Activated naive CD4-positive, alpha-beta T cell treated with anti-CD3 and anti-CD28 coated beads, Interleukin-2, amount 50 U/mL, for 24 hours (primary cell): ENCODE data around the gene SPDEF.

Experiments
- H3K27ac Mint-ChIP-seq: one replicate; pipeline ENCODE4 v1.8.0; 2021; ENCODE audit warnings: mild to moderate bottlenecking, mixed read lengths
- H3K27me3 Mint-ChIP-seq: one replicate; pipeline ENCODE4 v1.8.0; 2021; ENCODE audit warnings: mixed read lengths
- H3K36me3 Mint-ChIP-seq: one replicate; pipeline ENCODE4 v1.8.0; 2021; ENCODE audit warnings: mixed read lengths
- H3K4me1 Mint-ChIP-seq: one replicate; pipeline ENCODE4 v1.8.0; 2021; ENCODE audit warnings: mixed read lengths
- H3K4me3 Mint-ChIP-seq: one replicate; pipeline ENCODE4 v1.8.0; 2021; ENCODE audit warnings: mild to moderate bottlenecking, mixed read lengths
- H3K9me3 Mint-ChIP-seq: one replicate; pipeline ENCODE4 v1.8.0; 2021; ENCODE audit warnings: mixed read lengths

The SPDEF gene

GRCh38 chr6:34532230-34532629 lies 23.9 kb downstream of the SPDEF start:
- Mint-ChIP-seq H3K27me3 (no peaks in the 10 kb centered on the region), H3K27ac (no peak overlapping the region), H3K36me3 (no peaks in the 10 kb centered on the region), H3K4me1 (peaks cover 6% of the 10 kb centered on the region), H3K4me3 (no peak overlapping the region), H3K9me3 (no peaks in the 10 kb centered on the region)

DNA sequence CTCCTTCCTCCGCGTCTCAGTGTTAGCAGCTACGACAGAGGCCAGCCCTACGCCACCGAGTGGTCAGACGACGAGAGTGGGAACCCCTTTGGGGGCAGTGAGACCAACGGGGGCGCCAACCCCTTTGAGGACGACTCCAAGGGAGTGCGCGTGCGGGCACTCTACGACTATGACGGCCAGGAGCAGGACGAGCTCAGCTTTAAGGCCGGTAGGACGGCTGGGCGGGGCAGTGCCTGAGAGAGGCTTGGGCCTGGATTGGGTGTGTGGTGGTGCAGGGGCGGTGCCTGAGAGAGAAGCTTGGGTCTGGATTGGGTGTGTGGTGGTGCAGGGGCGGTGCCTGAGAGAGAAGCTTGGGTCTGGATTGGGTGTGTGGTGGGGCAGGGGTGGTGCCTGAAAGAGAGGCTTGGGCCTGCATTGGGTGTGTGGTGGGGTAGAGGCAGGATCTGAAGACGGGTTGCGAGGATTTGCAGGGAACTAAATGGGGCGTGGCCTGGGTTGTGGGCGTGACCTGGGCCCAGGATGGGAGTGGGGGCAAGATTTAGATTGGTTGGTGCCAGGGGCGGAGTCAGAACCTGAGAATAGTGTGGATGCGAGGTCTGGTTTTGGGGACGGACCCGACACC lies 24.4 kb downstream of the SPDEF start:
- Mint-ChIP-seq H3K27ac (no peak overlapping the region), H3K36me3 (no peaks in the 10 kb centered on the region), H3K4me3 (no peak overlapping the region)

DNA sequence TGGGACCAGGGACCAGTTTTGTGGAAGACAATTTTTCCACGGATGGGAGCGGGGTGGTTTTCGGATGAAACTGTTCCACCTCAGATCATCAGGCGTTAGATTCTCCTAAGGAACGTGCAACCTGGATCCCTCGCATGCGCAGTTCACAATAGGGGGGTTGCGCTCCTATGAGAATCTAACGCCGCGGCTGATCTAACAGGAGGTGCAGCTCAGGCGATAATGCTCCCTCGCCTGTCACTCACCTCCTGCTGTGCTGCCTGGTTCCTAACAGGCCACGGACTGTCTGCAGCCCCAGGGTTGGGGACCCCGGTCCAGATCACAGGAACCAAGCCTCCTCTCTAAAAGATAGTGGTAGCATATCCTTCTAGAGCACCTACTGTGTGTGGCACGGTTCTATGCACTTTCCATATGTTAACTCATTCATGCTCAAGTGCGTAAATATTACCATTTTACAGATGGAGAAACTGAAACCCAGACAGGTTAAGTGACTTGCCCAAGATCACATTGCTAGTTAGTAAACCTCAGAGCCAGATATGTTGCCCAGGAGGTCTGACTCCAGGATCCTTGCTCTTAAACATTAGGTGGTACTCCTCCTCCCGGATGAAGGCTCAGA lies 25.3 kb downstream of the SPDEF start:
- Mint-ChIP-seq H3K4me1 (peaks cover 7% of the 10 kb centered on the region), H3K4me3 (no peak overlapping the region), H3K36me3 (no peaks in the 10 kb centered on the region)

More for the DNA sequence above, 24.4 kb downstream of the SPDEF start:
- peaks cover 7% of the 10 kb centered on the region for H3K4me1 Mint-ChIP-seq
- H3K9me3 Mint-ChIP-seq = no peaks in the 10 kb centered on the region
- no peaks in the 10 kb centered on the region for H3K27me3 Mint-ChIP-seq

DNA sequence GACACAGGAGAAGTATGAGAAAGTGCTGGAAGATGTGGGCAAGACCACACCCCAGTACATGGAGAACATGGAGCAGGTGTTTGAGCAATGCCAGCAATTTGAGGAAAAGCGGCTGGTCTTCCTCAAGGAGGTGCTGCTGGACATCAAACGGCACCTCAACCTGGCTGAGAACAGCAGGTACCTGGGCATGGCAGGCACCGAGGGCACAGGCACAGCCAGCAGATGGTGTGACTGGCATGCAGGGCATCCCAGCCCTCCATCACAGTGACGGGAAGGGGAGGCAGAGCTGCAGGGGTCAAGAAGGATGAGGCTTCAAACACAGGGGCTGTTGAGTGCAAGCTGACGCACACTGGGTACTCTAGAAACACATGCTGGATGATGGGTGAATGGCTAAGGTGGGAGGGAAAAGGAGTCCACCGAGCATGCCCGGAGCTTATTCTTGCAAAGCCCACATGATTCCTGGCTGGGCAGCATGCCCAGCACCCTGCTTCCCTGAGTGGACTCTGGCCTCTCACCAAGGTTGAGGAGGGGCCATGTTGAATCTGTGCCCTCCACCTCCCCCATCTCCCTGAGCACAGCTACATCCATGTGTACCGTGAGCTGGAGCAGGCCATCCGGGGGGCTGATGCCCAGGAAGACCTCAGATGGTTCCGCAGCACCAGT lies 26.3 kb downstream of the SPDEF start:
- no peak overlapping the region for H3K27ac Mint-ChIP-seq
- H3K9me3 Mint-ChIP-seq = no peaks in the 10 kb centered on the region
- H3K4me1 Mint-ChIP-seq = peaks cover 7% of the 10 kb centered on the region
- H3K27me3 Mint-ChIP-seq = no peaks in the 10 kb centered on the region
- no peak overlapping the region for H3K4me3 Mint-ChIP-seq
- H3K36me3 Mint-ChIP-seq = no peaks in the 10 kb centered on the region

More for the DNA sequence above, 25.3 kb downstream of the SPDEF start:
- no peak overlapping the region for H3K27ac Mint-ChIP-seq
- no peaks in the 10 kb centered on the region for H3K9me3 Mint-ChIP-seq
- no peaks in the 10 kb centered on the region for H3K27me3 Mint-ChIP-seq

DNA sequence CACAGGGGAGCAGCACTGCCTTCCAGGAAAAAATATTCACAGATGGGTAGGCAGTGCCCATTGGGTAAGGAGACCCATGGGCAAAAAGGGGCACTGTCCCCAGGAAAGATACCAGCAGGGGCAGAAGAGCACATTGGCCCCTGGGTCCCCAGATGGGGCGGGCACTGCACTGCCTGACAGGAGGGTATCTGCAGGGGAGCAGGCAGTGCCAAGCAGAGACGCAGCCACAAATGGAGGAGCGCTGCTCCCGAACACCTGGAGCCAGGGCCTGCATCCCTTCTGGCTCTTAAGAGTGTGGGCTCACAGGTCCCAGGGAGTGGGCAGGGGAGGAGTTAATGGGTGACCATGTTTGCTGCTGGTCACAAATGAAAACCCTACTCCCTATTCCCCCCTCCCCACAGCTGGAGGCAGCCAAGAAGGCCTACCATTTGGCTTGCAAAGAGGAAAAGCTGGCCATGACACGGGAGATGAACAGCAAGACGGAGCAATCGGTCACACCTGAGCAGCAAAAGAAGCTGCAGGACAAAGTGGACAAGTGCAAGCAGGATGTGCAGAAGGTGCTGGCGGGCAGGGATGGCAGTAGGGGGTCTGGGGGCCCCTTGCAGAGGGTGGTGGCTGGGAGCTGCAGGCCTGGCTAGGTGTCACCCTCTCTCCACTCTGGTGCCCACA lies 27.0 kb downstream of the SPDEF start:
- Mint-ChIP-seq H3K9me3 (no peaks in the 10 kb centered on the region), H3K27ac (no peak overlapping the region), H3K4me3 (no peak overlapping the region), H3K36me3 (no peaks in the 10 kb centered on the region), H3K4me1 (peaks cover 7% of the 10 kb centered on the region), H3K27me3 (no peaks in the 10 kb centered on the region)

- Mint-ChIP-seq H3K27me3 (no peaks in the 10 kb centered on the region), H3K4me3 (peak overlapping the region; percentile 47), H3K4me1 (peaks cover 7% of the 10 kb centered on the region), H3K27ac (peak overlapping the region; percentile 51), H3K36me3 (no peaks in the 10 kb centered on the region), H3K9me3 (no peaks in the 10 kb centered on the region)
Observed at GRCh38 chr6:34527751-34528670, 28.1 kb downstream of the SPDEF start.

DNA sequence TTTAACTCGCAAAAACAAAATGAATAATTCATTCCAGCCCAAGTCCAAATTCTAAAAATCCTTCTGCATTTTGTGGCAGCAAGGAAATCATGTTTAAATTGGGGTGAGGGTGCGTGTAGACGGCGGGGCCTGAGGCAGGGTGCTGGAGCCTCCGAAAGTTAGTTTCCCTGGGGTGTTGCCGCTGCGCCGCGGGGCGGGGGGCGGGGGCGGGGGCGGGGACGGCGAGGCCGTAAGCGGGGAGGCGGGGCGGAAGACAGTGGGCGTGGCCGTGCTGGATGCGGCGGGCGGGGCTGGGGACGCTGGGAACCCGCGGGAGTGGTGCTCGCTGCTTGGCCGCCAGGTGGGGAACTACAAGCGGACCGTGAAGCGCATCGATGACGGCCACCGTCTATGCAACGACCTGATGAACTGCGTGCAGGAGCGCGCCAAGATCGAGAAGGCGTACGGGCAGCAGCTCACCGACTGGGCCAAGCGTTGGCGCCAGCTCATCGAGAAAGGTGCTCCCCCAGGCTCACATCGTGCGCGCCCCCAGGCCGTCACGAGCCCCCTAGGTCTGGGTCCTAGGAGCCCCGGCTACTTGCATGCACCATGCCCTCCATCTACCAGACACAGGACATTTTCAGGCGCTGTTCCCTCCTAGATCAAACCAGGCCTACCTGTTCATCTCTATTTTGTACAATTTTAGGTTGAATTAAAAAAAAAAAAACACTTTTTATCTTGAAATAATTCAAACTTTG lies 29.0 kb downstream of the SPDEF start:
- no peaks in the 10 kb centered on the region for H3K9me3 Mint-ChIP-seq
- no peaks in the 10 kb centered on the region for H3K27me3 Mint-ChIP-seq
- H3K27ac Mint-ChIP-seq = peak overlapping the region; percentile 35
- peaks cover 7% of the 10 kb centered on the region for H3K4me1 Mint-ChIP-seq
- peak overlapping the region; percentile 47 for H3K4me3 Mint-ChIP-seq
- H3K36me3 Mint-ChIP-seq = no peaks in the 10 kb centered on the region

DNA sequence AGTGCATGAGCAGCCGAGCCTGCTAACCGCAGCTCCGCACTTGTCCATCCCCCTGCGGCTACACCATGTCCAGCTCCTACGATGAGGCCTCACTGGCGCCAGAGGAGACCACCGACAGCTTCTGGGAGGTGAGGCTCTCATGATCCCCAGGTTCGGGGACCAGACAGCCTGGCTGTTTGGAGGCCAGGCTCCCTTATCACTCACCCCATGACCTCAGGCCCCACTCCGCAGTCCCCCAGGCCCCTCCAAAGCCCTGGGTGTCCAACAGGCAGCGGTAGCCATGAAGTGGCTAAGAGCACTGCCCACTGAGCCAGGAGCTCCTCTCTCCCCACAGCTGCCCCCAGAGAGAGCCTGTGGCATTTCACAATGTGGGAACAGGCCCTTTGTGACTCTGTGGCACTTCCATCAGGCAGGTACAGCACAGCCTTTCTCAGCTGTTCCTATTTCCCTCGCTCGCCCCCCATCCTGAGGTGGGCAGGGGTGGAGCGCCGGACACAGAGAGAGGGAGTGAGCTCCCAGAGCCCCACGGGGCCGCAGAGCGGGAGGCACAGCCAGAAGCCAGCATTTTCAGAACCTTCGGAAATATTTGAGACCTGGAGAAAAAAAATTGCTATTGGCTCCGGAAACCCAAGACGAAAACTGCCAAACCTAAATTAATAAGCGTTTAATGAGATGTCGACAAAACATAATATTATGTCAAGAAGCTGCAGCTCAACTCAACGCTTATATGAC lies 29.7 kb downstream of the SPDEF start:
- Mint-ChIP-seq H3K27me3 (no peaks in the 10 kb centered on the region), H3K9me3 (no peaks in the 10 kb centered on the region), H3K4me3 (no peak overlapping the region), H3K36me3 (no peaks in the 10 kb centered on the region), H3K27ac (no peak overlapping the region), H3K4me1 (peaks cover 7% of the 10 kb centered on the region)

- Mint-ChIP-seq H3K27ac (no peak overlapping the region), H3K4me1 (peaks cover 7% of the 10 kb centered on the region), H3K9me3 (no peaks in the 10 kb centered on the region), H3K4me3 (no peak overlapping the region), H3K27me3 (no peaks in the 10 kb centered on the region), H3K36me3 (no peaks in the 10 kb centered on the region)
Observed at GRCh38 chr6:34525431-34526175, 30.5 kb downstream of the SPDEF start.

- Mint-ChIP-seq H3K27ac (no peak overlapping the region), H3K4me1 (peaks cover 7% of the 10 kb centered on the region), H3K27me3 (no peaks in the 10 kb centered on the region), H3K36me3 (no peaks in the 10 kb centered on the region), H3K4me3 (no peak overlapping the region), H3K9me3 (no peaks in the 10 kb centered on the region)
Observed at GRCh38 chr6:34524971-34525370, 31.2 kb downstream of the SPDEF start.

DNA sequence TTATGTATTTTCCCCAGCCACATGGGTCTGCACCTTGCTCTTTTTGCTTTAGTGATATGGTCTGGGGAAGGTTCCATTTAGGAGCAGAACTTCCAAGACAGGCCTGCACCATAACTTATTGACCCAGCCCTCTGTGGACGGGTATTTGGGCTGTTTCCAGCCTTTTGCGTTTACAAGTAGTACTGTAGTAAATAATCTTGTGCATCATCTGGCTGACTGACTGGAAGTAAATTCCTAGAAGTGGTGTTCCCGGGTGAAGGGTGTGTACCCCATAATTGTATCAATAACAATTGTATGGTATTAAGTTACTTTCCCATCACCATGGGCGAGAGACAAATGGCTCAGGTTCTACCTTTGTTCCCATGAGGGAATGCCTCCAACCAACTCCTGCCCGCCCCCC lies 31.6 kb downstream of the SPDEF start:
- Mint-ChIP-seq H3K4me1 (peaks cover 7% of the 10 kb centered on the region), H3K36me3 (no peaks in the 10 kb centered on the region), H3K27me3 (no peaks in the 10 kb centered on the region), H3K27ac (no peak overlapping the region), H3K9me3 (no peaks in the 10 kb centered on the region), H3K4me3 (no peak overlapping the region)

DNA sequence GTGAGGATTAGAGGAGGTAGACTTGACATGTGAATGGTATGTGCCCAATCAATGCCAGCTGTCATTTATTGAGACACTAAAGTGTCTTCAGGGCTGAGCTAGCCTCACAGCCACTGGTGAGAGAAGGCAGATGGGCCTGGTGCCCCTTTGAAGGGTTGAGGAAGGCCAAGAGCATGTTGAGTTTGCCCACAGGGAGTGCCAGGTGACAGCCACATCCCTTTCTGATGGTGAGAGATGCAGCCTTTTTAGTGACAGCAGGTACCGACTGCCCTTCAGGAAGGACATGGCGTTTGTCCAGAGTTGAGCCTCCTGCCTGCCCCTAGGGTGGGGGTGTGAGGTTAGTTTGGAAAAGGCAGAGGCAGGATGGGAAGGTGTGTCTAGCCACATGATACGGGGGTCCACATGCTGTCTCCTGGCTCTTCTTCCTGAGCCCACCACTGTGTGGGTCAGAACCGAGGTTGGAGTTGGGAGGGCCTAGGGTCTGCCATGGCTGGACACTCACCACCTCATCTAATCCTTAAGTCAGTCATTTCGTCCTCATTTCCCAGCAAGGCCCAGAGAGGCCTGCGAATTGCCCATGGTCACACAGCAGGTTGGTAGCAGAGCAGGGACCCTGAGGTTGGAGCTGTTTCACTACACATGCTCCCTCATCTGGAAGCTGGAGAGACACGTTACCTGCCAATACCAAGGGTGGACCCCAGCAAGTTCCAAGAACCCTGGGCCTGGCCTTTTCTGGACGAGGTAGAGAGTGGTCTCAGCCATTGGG lies 32.5 kb downstream of the SPDEF start:
- Mint-ChIP-seq H3K36me3 (no peaks in the 10 kb centered on the region), H3K4me3 (no peak overlapping the region), H3K4me1 (peaks cover 7% of the 10 kb centered on the region), H3K27ac (no peak overlapping the region), H3K9me3 (no peaks in the 10 kb centered on the region), H3K27me3 (no peaks in the 10 kb centered on the region)

DNA sequence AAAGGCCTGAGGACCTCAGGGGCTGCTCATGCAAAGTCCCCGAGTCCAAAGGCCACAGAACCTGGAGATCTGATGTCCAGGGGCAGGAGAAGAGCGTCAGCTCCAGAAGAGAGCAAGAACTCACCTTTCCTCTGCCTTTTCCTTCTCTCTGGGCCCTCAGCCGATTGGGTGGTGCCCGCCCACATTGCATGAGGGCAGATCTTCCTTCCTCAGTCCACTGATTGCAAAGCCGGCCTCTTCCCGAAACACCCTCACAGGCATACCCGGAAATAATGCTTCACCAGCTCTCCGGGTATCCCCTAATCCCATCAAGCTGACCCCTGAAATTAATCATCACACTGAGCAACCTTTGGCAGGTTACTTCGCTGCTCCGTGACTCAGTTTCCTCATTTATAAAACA lies 33.4 kb downstream of the SPDEF start:
- Mint-ChIP-seq H3K27me3 (no peaks in the 10 kb centered on the region), H3K9me3 (no peaks in the 10 kb centered on the region), H3K4me3 (no peak overlapping the region), H3K36me3 (no peaks in the 10 kb centered on the region), H3K27ac (no peak overlapping the region), H3K4me1 (peaks cover 6% of the 10 kb centered on the region)
